ENCODE data around the gene IL15.
"Not testable (repeated sequence)": the region's sequence is repeated elsewhere in the genome, so short reads cannot be mapped to it uniquely, and the experiment has no call there.

Gene IL15

GRCh38 chr4:141636082-141636770 is at the start of gene IL15:
TSS of gene IL15 (plus strand) at chr4:141636583. CDS start at chr4:141719465, 82,882 bp downstream.
- DNase-seq: no peak

GRCh38 chr4:141587897-141588296 is 48.5 kb upstream of the IL15 start:
- DNase-seq: no peak

GRCh38 chr4:141595531-141595930 is 40.9 kb upstream of the IL15 start:
- DNase-seq: no peak

- DNase-seq: no peak
Measured at GRCh38 chr4:141599853-141600252, 36.5 kb upstream of the IL15 start.

- DNase-seq: not testable (repeated sequence)
Measured at GRCh38 chr4:141604683-141605082, 31.7 kb upstream of the IL15 start.

GRCh38 chr4:141605425-141605856 is 30.9 kb upstream of the IL15 start:
- DNase-seq: no peak

- no peak for DNase-seq
Measured at GRCh38 chr4:141609243-141609642, 27.1 kb upstream of the IL15 start.

- no peak for DNase-seq
Measured at GRCh38 chr4:141610365-141610764, 26.0 kb upstream of the IL15 start.

GRCh38 chr4:141614878-141615586 is 21.4 kb upstream of the IL15 start:
- no peak for DNase-seq

GRCh38 chr4:141615587-141615918 is 20.8 kb upstream of the IL15 start:
- DNase-seq: not testable (repeated sequence)

- no peak for DNase-seq
Measured at GRCh38 chr4:141620715-141621114, 15.7 kb upstream of the IL15 start.

- no peak for DNase-seq
Measured at GRCh38 chr4:141625023-141625422, 11.4 kb upstream of the IL15 start.

GRCh38 chr4:141630854-141631253 is 5.5 kb upstream of the IL15 start:
- DNase-seq: no peak

- no peak for DNase-seq
Measured at GRCh38 chr4:141635736-141636081, 674 bp upstream of the IL15 start.

- DNase-seq: no peak
Measured at GRCh38 chr4:141636771-141637460, 533 bp downstream of the IL15 start.

- DNase-seq: no peak
Measured at GRCh38 chr4:141637565-141637964, 1.2 kb downstream of the IL15 start.

GRCh38 chr4:141638230-141638629 is 1.8 kb downstream of the IL15 start:
- DNase-seq: no peak

- DNase-seq: no peak
Measured at GRCh38 chr4:141640696-141641095, 4.3 kb downstream of the IL15 start.

GRCh38 chr4:141642063-141642462 is 5.7 kb downstream of the IL15 start:
- no peak for DNase-seq

GRCh38 chr4:141642711-141643110 is 6.3 kb downstream of the IL15 start:
- DNase-seq: no peak

GRCh38 chr4:141643557-141643956 is 7.2 kb downstream of the IL15 start:
- no peak for DNase-seq

- DNase-seq: no peak
Measured at GRCh38 chr4:141645611-141646340, 9.4 kb downstream of the IL15 start.

- DNase-seq: no peak
Measured at GRCh38 chr4:141646969-141647368, 10.6 kb downstream of the IL15 start.
